Prostate gland (tissue), 2 donors: Measurements from ENCODE around the gene CFAP45.
"Not testable (repeated sequence)": the region's sequence is repeated elsewhere in the genome, so short reads cannot be mapped to it uniquely, and the experiment has no call there.

Experiments used
- POLR2AphosphoS5 ChIP-seq: sonication (generic); formaldehyde crosslinking; IDR thresholded peaks from one replicate; pipeline ENCODE4 v1.6.1; 2017; ENCODE audit warnings: antibody characterized with exemption
- TF ChIP-seq, protein P1 (sequence below), 4 experiments: fragments of 200-600 bp in 2 of 4; fragments of 450-650 bp in 2 of 4; sonication (generic) in 2 of 4; IDR thresholded peaks; 1 replicate in 3 of 4; 2 replicates in 1 of 4; pipeline ENCODE4 v1.5.1; 2016 to 2019; ENCODE audit warnings: antibody characterized with exemption in 4 of 4, mild to moderate bottlenecking in 2 of 4, moderate library complexity in 2 of 4

DNA sequence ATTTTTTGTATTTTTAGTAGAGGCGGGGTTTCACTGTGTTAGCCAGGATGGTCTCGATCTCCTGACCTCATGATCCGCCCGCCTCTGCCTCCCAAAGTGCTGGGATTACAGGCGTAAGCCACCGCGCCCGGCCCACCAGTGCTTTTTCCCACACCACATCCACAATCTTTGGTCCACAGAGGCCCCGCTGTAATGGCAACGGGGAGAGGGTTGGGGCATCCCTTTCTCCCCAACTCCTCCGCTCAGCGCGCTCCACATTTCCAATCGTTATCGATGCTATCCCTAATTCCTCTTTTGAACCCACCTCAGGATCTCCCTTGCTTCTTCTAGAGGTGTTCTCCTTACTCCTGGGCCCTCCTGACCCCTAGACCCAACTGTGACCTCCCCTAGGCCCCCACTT, 331 bp downstream of the CFAP45 start:
- TF ChIP-seq, protein P1, sequence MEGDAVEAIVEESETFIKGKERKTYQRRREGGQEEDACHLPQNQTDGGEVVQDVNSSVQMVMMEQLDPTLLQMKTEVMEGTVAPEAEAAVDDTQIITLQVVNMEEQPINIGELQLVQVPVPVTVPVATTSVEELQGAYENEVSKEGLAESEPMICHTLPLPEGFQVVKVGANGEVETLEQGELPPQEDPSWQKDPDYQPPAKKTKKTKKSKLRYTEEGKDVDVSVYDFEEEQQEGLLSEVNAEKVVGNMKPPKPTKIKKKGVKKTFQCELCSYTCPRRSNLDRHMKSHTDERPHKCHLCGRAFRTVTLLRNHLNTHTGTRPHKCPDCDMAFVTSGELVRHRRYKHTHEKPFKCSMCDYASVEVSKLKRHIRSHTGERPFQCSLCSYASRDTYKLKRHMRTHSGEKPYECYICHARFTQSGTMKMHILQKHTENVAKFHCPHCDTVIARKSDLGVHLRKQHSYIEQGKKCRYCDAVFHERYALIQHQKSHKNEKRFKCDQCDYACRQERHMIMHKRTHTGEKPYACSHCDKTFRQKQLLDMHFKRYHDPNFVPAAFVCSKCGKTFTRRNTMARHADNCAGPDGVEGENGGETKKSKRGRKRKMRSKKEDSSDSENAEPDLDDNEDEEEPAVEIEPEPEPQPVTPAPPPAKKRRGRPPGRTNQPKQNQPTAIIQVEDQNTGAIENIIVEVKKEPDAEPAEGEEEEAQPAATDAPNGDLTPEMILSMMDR (IDR thresholded peaks at IDR 0.05): not testable (repeated sequence)
- TF ChIP-seq POLR2AphosphoS5: not testable (repeated sequence)
